Measurements from ENCODE around the gene SCRN3. TPM values are rescaled to one million over a fixed set of nuclear protein-coding genes. Genes with fewer than 3 reads are reported as not detected.

Gene SCRN3
- total RNA-seq, 1 experiment from 2014 or later = 7.7 TPM

GRCh38 chr2:174473796-174474195 lies 78.3 kb downstream of the SCRN3 start (continued):
- TF ChIP-seq EZH2 (IDR thresholded peaks at IDR 0.05) (no peak), ZFX (IDR thresholded peaks at IDR 0.05) (no peak), JUND (IDR thresholded peaks at IDR 0.05) (no peak), POLR2AphosphoS5 (IDR thresholded peaks at IDR 0.05; ENCODE audit: low read depth, low read length) (no peak), ATF3 (IDR thresholded peaks at IDR 0.05) (no peak), MAX (IDR thresholded peaks at IDR 0.05) (no peak), ELF1 (IDR thresholded peaks at IDR 0.05; ENCODE audit: borderline replicate concordance, low read depth) (no peak), EZH2phosphoT487 (IDR thresholded peaks at IDR 0.05; ENCODE audit: borderline replicate concordance) (no peak), POLR2A (IDR thresholded peaks at IDR 0.05; ENCODE audit: borderline replicate concordance, extremely low read depth, insufficient read depth, insufficient read length) (no peak)

GRCh38 chr2:174477759-174478158 lies 82.2 kb downstream of the SCRN3 start:
- Histone ChIP-seq H3K36me3 (ENCODE audit: control insufficient read depth in 1 of 2, insufficient read depth in 2 of 2, low read length in 2 of 2) (no peaks in the 10 kb centered on the region), H4K20me1 (ENCODE audit: insufficient read depth) (no peaks in the 10 kb centered on the region), H3K4me1 (ENCODE audit: control insufficient read depth in 1 of 2, insufficient read depth in 2 of 2, low read length in 2 of 2) (no peaks in the 10 kb centered on the region), H3K27ac (ENCODE audit: low read depth, low read length) (no peak overlapping the region), H3K79me2 (ENCODE audit: insufficient read depth, low read length) (no peaks in the 10 kb centered on the region), H3K27me3 (ENCODE audit: insufficient read depth, low read length) (no peaks in the 10 kb centered on the region), H3K4me3 (replicated peaks in 1 of 2; ENCODE audit: low read depth in 1 of 2, low read length in 2 of 2) (no peak overlapping the region), H3K9me3 (ENCODE audit: control insufficient read depth in 1 of 2, insufficient read depth in 1 of 2, low read depth in 1 of 2, low read length in 2 of 2) (no peaks in the 10 kb centered on the region), H3K9ac (ENCODE audit: low read length) (no peak overlapping the region), H3K4me2 (ENCODE audit: low read length) (no peak overlapping the region), H3K9me2 (ENCODE audit: insufficient read depth) (no peaks in the 10 kb centered on the region), H2AFZ (ENCODE audit: low read depth, low read length, poor library complexity, severe bottlenecking) (no peak overlapping the region)
- intact Hi-C loops (cut with micrococcal nuclease) = no loop called here
- ChIA-PET RAD21 (ENCODE audit: low non-redundant PET in 1 of 2, low total read pairs in 2 of 2, uncharacterized antibody in 2 of 2, unreplicated experiment in 2 of 2) (no interaction called here), CTCF (no interaction called here), POLR2A (no interaction called here)
- no TSS peak for BruUV-seq (replicated peaks)
- ATAC-seq = no peak
- no peak for DNase-seq (ENCODE audit: low read depth, low spot score)
- TF ChIP-seq POLR2A (IDR thresholded peaks at IDR 0.05; ENCODE audit: borderline replicate concordance, extremely low read depth, insufficient read depth, insufficient read length) = no peak
- no peak for TF ChIP-seq ATF3 (IDR thresholded peaks at IDR 0.05)
- TF ChIP-seq ZBTB33 (IDR thresholded peaks at IDR 0.05; ENCODE audit: extremely low read depth, insufficient replicate concordance, low read length) = no peak
- TF ChIP-seq EZH2phosphoT487 (IDR thresholded peaks at IDR 0.05; ENCODE audit: borderline replicate concordance) = no peak
- TF ChIP-seq CTCF (IDR thresholded peaks at IDR 0.05 in 2 of 3, conservative IDR thresholded peaks at IDR 0.05 in 1 of 3; ENCODE audit: borderline replicate concordance in 1 of 3, insufficient read depth in 1 of 3, low read depth in 2 of 3, low read length in 2 of 3) = no peak
- no peak for TF ChIP-seq SRF (IDR thresholded peaks at IDR 0.05; ENCODE audit: low read depth)
- no peak for TF ChIP-seq EZH2 (IDR thresholded peaks at IDR 0.05)
- no peak for TF ChIP-seq REST (IDR thresholded peaks at IDR 0.05; ENCODE audit: low read depth)
- TF ChIP-seq ZFX (IDR thresholded peaks at IDR 0.05) = no peak
- no peak for TF ChIP-seq MAX (IDR thresholded peaks at IDR 0.05)
- TF ChIP-seq JUND (IDR thresholded peaks at IDR 0.05) = no peak
- no peak for TF ChIP-seq POLR2AphosphoS5 (IDR thresholded peaks at IDR 0.05; ENCODE audit: low read depth, low read length)
- no peak for TF ChIP-seq RAD21 (IDR thresholded peaks at IDR 0.05; ENCODE audit: low read depth)
- no peak for TF ChIP-seq FOSL1 (IDR thresholded peaks at IDR 0.05; ENCODE audit: low read depth)

All from HCT116 (cell line).